Gastrocnemius medialis (tissue), 4 donors: Measurements from ENCODE around the gene ZNF319.

ENCODE experiments used
- CTCF ChIP-seq, 5 experiments: fragments of 450-650 bp in 3 of 5; fragments of 200-600 bp in 2 of 5; sonication (generic) in 2 of 5; IDR thresholded peaks in 4 of 5; conservative IDR thresholded peaks in 1 of 5; 1 replicate in 4 of 5; 2 replicates in 1 of 5; pipeline ENCODE4 v1.5.1; 2016 to 2019; ENCODE audit warnings: antibody characterized with exemption in 5 of 5, mild to moderate bottlenecking in 3 of 5, moderate library complexity in 3 of 5
- POLR2A ChIP-seq, 2 donors: fragments of 450-650 bp; IDR thresholded peaks; one replicate each; pipeline ENCODE4 v1.6.1; 2017; ENCODE audit warnings: antibody characterized with exemption in 2 of 2, mild to moderate bottlenecking in 2 of 2, moderate library complexity in 2 of 2

- TF ChIP-seq CTCF (IDR thresholded peaks at IDR 0.05 in 4 of 5, conservative IDR thresholded peaks at IDR 0.05 in 1 of 5) (no peak), POLR2A (IDR thresholded peaks at IDR 0.05) (no peak)
These were observed 25.8 kb upstream of the ZNF319 start for GRCh38 chr16:58026139-58026704.
